GM12892 (cell line): Measurements from ENCODE around the gene JAKMIP3.

ENCODE experiments used
- DNase-seq: peaks from one replicate; pipeline ENCODE4 v3.0.0; 2011; ENCODE audit not compliant: insufficient read length
- FAIRE-seq: peaks from 2 replicates; lab custom pipeline; 2011; peaks lifted over from hg19 to GRCh38; lab: Jason Lieb, UNC
- POLR2A ChIP-seq: IDR thresholded peaks from 2 replicates; pipeline ENCODE4 v1.6.1; 2011; ENCODE audit warnings: low read depth, low read length, control low read depth
- POLR2AphosphoS5 ChIP-seq: IDR thresholded peaks from 2 replicates; pipeline ENCODE4 v1.6.1; 2011; ENCODE audit warnings: low read depth, low read length, control low read depth
- TAF1 ChIP-seq: IDR thresholded peaks from 2 replicates; pipeline ENCODE4 v1.6.1; 2011; ENCODE audit warnings: low read depth, mild to moderate bottlenecking, control low read depth, low read length, borderline replicate concordance

Gene JAKMIP3

DNA sequence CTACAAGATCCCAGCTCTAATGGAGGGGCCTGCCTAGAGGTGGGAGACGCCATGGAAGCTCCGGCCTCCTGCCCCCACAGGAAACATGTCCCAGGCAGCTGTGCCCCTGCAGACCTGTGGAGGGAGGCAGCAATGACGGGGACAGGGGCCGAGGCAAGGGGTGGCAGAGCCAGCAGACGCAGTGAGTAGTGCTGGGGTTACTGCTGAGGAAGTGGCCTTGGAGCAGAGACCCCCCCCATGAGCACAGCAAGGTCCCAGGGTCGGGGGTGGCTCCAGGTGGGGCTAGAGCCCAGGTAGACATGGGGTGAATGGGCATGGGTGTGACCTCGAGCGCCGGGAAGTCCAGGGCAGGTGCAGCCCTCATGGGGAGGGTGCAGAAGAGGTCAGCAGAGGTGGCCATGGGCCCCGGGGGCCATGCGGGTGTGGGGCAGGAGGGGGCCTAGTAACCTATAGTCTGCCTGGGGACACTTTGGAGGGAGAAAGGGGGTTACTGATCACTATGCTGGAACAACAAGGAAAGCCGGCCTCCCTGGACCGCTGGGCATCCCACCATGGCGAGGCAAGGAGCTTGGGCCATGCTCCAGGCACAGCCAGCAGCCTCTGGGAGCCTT lies 45.5 kb downstream of the JAKMIP3 start:
- TF ChIP-seq POLR2AphosphoS5: no peak
- FAIRE-seq (no peak), DNase-seq (no peak)

DNA sequence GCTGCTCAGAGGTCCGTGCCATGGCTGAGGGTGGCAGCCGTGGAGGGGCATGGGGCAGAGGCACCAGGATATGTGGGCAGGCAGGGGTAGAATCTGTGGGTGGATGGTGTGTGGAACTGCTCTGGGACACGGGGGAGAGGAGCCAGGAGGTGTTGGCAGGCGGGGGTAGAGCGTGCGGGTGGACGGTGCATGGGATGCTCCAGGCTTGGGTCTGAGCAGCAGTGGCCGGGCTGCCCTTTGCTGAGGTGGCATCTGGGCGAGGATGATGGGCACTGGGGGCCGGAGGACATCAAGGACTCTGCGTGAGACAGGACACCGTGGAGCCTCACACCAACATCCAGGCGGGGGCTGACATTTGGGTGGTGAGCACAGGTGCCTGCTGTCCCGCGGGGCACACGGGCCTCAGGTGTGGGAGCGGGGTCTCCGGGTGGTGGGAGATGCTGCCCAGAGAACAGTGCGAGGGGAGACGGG lies 46.2 kb downstream of the JAKMIP3 start:
- FAIRE-seq (no peak), DNase-seq (no peak)
- TF ChIP-seq POLR2A (no peak), TAF1 (no peak), POLR2AphosphoS5 (no peak)

DNA sequence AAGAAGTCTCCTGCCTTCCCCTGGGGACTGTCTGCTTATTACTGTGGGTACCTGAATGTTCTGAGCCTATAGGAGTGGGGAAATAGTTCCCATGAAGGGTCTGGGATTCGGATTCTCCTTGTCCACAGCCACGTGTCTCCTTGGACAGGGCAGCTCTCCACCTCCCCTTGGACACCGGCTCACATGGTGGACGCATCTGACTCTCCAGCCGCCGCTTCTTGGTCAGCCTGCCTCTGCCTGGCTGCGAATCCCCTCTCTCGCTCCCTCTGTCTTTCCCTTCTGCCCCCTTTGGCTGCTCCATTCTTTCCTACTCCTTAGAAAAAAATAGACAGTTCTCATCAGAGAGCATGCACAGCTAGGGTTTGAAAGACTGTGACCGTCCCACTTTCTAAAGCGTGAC lies 46.9 kb downstream of the JAKMIP3 start:
- no peak for FAIRE-seq
- TF ChIP-seq POLR2A (no peak), TAF1 (no peak), POLR2AphosphoS5 (no peak)
- no peak for DNase-seq

DNA sequence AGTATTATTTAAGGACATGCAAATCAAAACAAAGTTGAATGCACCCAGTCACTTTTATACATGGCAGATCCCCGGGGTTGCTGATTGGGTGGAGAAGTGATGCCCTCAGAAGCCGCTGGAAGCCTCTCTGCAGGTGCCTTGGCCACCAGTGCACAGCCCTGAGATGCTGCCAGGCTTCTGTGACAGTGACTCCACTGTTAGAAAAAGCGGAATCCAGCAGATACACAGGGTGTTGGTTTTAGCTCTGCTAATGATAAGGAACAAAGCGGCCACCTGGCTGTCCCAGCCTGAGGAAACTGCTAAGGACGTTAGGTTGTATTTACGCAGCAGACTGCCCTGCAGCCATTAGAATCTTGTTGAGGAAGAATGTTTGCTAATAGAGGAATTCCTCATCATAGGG lies 47.5 kb downstream of the JAKMIP3 start:
- TF ChIP-seq POLR2AphosphoS5 (no peak), TAF1 (no peak), POLR2A (no peak)
- DNase-seq (no peak), FAIRE-seq (no peak)

DNA sequence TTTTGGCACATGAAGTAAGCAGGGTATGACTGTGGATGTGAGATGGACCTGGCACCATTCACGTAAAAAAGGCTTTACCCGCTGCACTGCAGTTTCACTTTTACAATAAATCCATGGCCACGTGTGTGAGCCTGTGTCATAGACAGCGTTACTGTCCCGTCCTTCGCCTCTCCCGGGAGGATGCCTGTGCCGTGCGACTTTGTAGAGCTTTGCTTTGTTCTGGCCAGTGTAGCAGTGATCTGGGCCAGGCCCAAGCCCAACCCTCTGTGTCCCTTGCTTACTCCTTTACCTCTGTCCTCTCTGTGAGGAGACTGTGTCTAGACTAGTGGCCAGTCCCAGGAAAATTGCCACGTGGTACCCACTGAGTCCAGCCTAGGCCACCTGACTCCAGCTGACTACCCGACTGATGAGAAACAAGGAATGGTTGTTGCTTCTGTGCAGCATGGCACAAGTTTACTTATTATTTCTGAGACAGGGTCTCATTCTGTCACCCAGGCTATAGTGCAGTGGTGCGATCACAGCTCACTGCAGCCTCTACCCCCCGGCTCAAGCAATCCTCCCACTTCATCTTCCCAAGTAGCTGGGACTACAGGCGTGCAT lies 48.1 kb downstream of the JAKMIP3 start:
- FAIRE-seq (no peak), DNase-seq (no peak)

DNA sequence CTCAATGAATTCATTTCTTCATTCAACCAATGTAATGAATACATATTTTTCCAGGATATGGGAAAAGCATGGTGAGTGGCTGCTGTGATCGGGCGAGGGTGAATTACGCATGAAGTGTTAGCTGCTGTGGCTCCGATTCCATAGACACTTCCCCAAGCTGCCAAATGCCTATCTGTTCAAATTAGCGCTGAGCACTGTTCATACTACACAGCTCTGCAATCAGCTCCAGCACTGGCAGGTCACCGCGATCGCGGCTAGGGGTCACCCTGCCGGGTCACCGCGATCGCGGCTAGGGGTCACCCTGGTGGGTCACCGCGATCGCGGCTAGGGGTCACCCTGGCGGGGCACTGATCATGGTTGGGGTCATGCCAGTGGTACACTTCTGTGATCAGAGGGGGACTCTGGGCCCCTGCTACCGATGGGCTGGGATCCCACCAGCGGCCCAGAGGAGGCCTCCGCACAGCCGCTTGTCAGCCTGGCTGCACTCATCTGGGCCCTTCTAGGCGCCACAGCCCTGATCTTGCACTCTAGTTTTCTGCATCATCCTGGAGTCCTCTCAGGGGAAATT lies 49.3 kb downstream of the JAKMIP3 start:
- TF ChIP-seq TAF1 (no peak), POLR2A (no peak), POLR2AphosphoS5 (no peak)
- FAIRE-seq (no peak), DNase-seq (no peak)

More for the DNA sequence above, 48.1 kb downstream of the JAKMIP3 start:
- TF ChIP-seq TAF1 (no peak), POLR2A (no peak), POLR2AphosphoS5 (no peak)
